ENCODE measurements around the gene KRT14.
"Not testable (repeated sequence)": the region's sequence is repeated elsewhere in the genome, so short reads cannot be mapped to it uniquely, and the experiment has no call there.

Gene KRT14

GRCh38 chr17:41544491-41544892 lies 42.2 kb downstream of the KRT14 start:
- DNase-seq = no peak

DNA sequence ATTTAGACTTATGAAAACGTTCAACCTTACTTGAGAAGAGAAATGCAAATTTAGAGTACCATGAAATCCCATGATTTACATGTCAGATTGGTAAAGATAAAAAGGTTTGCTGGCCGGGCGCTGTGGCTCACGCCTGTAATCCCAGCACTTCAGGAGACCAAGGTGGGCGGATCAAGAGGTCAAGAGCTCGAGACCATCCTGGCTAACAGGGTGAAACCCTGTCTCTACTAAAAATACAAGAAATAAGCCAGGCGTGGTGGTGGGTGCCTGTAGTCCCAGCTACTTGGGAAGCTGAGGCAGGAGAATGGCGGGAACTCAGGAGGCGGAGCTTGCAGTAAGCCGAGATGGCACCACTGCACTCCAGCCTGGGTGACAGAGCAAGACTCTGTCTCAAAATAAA lies 43.9 kb downstream of the KRT14 start:
- DNase-seq = not testable (repeated sequence)

DNA sequence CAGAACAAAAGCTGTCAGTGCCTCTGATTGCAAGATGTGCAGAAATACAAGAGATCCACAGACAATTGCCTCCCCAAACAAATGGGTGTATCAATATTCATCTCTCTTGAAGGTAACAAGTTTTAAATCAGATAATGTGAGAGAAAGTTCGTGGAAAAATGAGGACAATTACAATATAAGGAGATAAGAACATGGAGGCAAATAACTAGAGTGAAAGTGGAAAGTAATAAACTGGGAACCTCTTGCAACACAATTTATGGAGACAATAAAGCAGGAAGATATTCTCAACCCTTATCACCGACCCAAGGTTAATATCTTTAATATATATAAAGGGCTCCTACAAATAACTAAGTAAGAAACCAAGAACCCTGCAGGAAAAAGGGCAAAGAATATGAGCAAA lies 44.3 kb downstream of the KRT14 start:
- DNase-seq = no peak

GRCh38 chr17:41540921-41541625 lies 45.6 kb downstream of the KRT14 start:
- DNase-seq = no peak

GRCh38 chr17:41539979-41540701 lies 46.6 kb downstream of the KRT14 start:
- peak; percentile 47 for DNase-seq

- no peak for DNase-seq
These were observed 47.6 kb downstream of the KRT14 start for GRCh38 chr17:41539071-41539492.

DNA sequence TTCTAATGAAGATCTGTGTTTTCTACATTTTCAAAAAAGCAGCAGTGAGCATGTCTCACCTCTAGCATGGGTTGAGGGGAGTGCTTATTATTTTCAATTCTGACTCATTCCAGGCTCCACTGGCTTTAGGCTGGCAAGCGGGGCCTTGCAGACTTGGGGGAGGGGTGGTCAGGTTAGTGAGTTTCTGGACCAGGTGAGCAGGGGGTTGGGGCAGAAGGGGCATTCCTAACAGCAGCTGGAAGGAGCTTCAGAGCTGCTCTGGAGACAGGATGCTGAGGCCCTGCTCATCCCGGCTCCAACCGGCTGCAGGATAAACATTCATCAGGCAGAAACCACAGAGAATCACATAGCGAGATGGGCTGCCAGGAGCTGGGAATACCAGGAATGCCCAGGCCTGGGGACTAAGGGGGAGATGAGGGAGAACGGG lies 48.1 kb downstream of the KRT14 start:
- DNase-seq = no peak

DNA sequence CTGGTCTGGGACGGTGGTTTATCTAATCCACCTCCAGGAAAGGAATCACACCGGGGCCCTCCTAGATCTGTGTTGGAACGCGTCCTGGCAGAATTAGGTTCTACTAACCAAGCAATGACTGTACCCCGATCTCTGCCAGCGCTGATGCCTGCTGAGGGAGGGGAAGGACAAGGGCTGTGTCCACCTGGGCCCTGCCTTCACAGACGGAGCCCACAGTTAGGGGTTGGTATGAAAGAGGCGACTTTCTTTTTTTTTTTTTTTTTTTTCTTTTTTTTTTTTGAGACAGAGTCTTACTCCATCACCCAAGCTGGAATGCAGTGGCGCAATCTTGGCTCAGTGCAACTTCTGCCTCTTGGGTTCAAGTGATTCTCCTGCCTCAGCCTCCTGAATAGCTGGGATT lies 48.7 kb downstream of the KRT14 start:
- DNase-seq = no peak

DNA sequence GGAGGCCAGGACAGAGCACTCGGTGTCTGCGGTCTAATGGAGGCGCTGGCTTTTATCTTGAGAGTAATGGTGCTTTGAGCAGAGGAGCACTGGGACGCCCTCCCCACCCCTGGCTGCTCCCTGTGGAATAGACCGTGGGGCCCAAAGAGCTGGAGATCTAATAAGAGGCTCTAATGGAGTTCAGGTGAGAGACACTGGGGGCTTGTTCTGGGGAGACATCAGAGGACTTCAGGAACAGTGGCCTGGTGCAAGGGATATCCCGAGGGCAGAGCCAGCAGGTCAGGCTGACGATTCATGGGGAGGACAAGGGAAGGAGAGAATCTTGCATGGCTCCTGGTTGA lies 49.1 kb downstream of the KRT14 start:
- DNase-seq = no peak

GRCh38 chr17:41536741-41537613 lies 49.7 kb downstream of the KRT14 start:
- no peak for DNase-seq

DNA sequence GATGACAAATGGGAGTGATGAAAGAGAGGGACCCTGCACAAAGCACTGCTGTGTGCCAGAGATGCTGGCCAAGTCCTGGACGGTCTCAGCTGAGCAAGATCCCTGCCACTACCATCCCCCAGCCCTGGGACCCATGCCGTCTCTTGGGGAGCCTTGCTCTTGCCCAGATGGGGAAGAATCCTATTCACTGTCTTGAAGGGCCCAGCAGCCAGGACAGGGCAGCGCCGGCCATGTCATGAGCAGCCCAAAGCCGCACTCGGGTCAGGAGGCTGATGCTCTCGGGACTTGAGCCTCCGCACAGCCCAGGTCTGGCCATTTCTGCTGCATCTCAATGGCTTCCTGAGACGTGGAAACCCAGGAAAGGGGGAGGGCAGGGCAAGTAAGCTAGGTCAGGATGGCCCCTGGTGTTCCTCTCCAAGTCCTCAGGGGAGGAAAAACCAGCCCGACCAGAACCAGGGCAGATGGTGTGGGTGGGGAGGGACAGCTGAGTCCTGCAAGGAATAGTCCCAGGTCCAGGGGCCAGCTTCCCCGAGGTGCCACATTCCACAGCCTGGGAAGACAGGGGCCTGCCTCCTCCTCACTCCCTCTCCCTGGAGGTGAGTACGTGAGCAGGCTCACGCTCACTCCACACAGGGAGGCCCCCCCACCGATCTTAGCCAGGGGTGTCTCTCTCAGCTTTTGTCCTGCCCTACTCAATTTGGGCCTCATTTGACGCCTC lies 50.8 kb downstream of the KRT14 start:
- no peak for DNase-seq

DNA sequence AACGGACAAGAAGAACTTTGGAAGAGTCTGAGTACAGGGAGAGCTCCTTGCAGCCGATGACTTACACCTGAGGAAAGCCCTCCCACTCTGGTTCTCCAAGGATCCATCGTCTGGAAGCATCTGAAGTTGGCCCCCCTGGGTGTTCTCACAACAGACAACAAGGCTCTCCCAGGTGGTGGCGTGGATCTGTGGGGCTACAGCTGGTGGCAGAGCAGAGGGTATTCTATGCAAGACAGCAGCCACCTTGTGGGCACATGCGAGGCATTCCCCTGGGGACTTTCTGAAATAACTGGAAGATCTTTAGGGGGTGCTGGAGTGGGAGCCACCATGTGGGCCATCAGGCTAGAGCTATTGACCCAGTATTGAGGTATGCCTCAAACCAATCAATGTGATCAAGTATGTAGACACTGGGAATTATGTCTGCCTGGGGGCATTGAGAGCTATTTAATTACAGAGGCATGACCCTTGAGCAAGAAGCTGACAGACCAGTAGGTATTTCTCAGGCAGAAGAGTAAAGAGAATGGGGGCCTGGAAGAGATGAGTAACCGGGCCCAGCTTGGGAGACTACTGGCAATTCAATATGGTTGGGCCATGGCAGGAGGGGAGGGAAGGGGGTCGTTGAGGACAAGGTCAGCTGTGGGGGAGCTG lies 51.7 kb downstream of the KRT14 start:
- DNase-seq = no peak

- no peak for DNase-seq
These were observed 53.1 kb downstream of the KRT14 start for GRCh38 chr17:41533613-41534012.

- no peak for DNase-seq
These were observed 53.6 kb downstream of the KRT14 start for GRCh38 chr17:41532947-41533570.

Data from NCI-H1436 (cell line).